H1 (cell line): ENCODE results near the gene RAB3B. TPM values are rescaled to one million over a fixed set of nuclear protein-coding genes. Genes with fewer than 3 reads are reported as not detected.

ENCODE experiments used
- CTCF ChIA-PET: fragments of 300-600 bp; sonication (Branson Sonifier 250); formaldehyde crosslinking; loops from one replicate; lab custom pipeline; 2021; ENCODE audit not compliant: partially characterized antibody; lab: Charles Lee
- POLR2A ChIA-PET: fragments of 300-600 bp; sonication (Branson Sonifier 250); formaldehyde crosslinking; loops from one replicate; lab custom pipeline; 2021; ENCODE audit warnings: inconsistent platforms; ENCODE audit not compliant: partially characterized antibody; lab: Charles Lee
- DNase-seq, 2 experiments: peaks; one replicate each; pipeline versions ENCODE4 v3.0.0 to v3.0.0-alpha.2; 2010 to 2022; ENCODE audit warnings: low spot score in 2 of 2, low read depth in 1 of 2, mixed read lengths in 1 of 2
- FAIRE-seq: peaks from 2 replicates; lab custom pipeline; 2011; peaks lifted over from hg19 to GRCh38; lab: Jason Lieb, UNC
- H2AFZ ChIP-seq: 2 replicates; pipeline ENCODE4 v1.8.1; 2012; ENCODE audit warnings: low read length, inconsistent platforms
- H2AK5ac ChIP-seq: 2 replicates; pipeline ENCODE4 v1.6.1; 2013; ENCODE audit warnings: low read depth, low read length
- H2BK120ac ChIP-seq: replicated peaks from 2 replicates; pipeline ENCODE3; 2013; ENCODE audit warnings: low read depth, low read length, inconsistent platforms
- H2BK12ac ChIP-seq: 2 replicates; pipeline ENCODE4 v1.6.1; 2013; ENCODE audit warnings: low read depth, low read length
- H2BK15ac ChIP-seq: 2 replicates; pipeline ENCODE4 v1.6.1; 2013; ENCODE audit warnings: low read length
- H2BK20ac ChIP-seq: 2 replicates; pipeline ENCODE4 v1.6.1; 2013; ENCODE audit warnings: low read length
- H2BK5ac ChIP-seq: 2 replicates; pipeline ENCODE4 v1.6.1; 2013; ENCODE audit warnings: low read depth, low read length
- H3K14ac ChIP-seq: 2 replicates; pipeline ENCODE4 v1.6.1; 2013; ENCODE audit warnings: inconsistent platforms; ENCODE audit not compliant: insufficient read length
- H3K18ac ChIP-seq: 2 replicates; pipeline ENCODE4 v1.6.1; 2013; ENCODE audit warnings: low read length; ENCODE audit errors: extremely low read depth
- H3K23ac ChIP-seq: 2 replicates; pipeline ENCODE4 v1.6.1; 2013; ENCODE audit warnings: inconsistent platforms; ENCODE audit not compliant: insufficient read length
- H3K23me2 ChIP-seq: 2 replicates; pipeline ENCODE4 v1.6.1; 2013; ENCODE audit warnings: low read depth, low read length
- H3K27ac ChIP-seq: 2 replicates; pipeline ENCODE4 v1.6.1; 2011; ENCODE audit warnings: low read depth, low read length, inconsistent platforms
- H3K27me3 ChIP-seq, 4 experiments: replicated peaks in 1 of 4; 1 replicate in 1 of 4; 2 replicates in 3 of 4; pipeline versions ENCODE4 v1.6.1 to v1.8.1; 2011 to 2013; ENCODE audit warnings: low read length in 3 of 4, mild to moderate bottlenecking in 3 of 4, inconsistent platforms in 2 of 4, mixed read lengths in 2 of 4, moderate library complexity in 1 of 4; ENCODE audit not compliant: control insufficient read depth in 3 of 4, insufficient read depth in 3 of 4; ENCODE audit errors: extremely low read depth in 1 of 4
- H3K36me3 ChIP-seq, 4 experiments: 2 replicates each; pipeline versions ENCODE4 v1.6.1 to v1.8.1; 2011 to 2013; ENCODE audit warnings: mild to moderate bottlenecking in 4 of 4, low read length in 3 of 4, moderate library complexity in 2 of 4, control low read depth in 1 of 4, inconsistent platforms in 1 of 4; ENCODE audit not compliant: insufficient read depth in 4 of 4, control insufficient read depth in 2 of 4
- H3K4ac ChIP-seq: replicated peaks from 2 replicates; pipeline ENCODE3; 2013; ENCODE audit warnings: low read length, low read depth, mixed read lengths, inconsistent platforms; ENCODE audit not compliant: insufficient read length
- H3K4me1 ChIP-seq, 4 experiments: replicated peaks in 1 of 4; 1 replicate in 1 of 4; 2 replicates in 3 of 4; pipeline versions ENCODE4 v1.6.1 to v1.8.1; 2011 to 2013; ENCODE audit warnings: low read length in 3 of 4, inconsistent platforms in 2 of 4, mixed read lengths in 1 of 4; ENCODE audit not compliant: insufficient read depth in 4 of 4, control insufficient read depth in 3 of 4
- H3K4me2 ChIP-seq, 2 experiments: 2 replicates each; pipeline versions ENCODE4 v1.6.1 to v1.8.1; 2011 to 2013; ENCODE audit warnings: low read depth in 2 of 2, low read length in 2 of 2, control low read depth in 1 of 2, inconsistent platforms in 1 of 2, mild to moderate bottlenecking in 1 of 2; ENCODE audit not compliant: insufficient read depth in 1 of 2
- H3K4me3 ChIP-seq, 4 experiments: fragments of 200-600, 300-600 bp in 1 of 4; sonication (generic), shearing (Covaris generic), sonication (Bioruptor Twin) in 1 of 4; 2 replicates each; pipeline versions ENCODE4 v1.5.1 to v1.8.1; 2011 to 2016; ENCODE audit warnings: low read length in 4 of 4, low read depth in 3 of 4, control low read depth in 2 of 4, inconsistent platforms in 2 of 4, mild to moderate bottlenecking in 2 of 4, mixed read lengths in 1 of 4, moderate library complexity in 1 of 4; ENCODE audit not compliant: insufficient read depth in 2 of 4; ENCODE audit errors: extremely low read depth in 1 of 4
- H3K56ac ChIP-seq: replicated peaks from 2 replicates; pipeline ENCODE3; 2013; ENCODE audit warnings: low read depth, mild to moderate bottlenecking, mixed read lengths, low read length, inconsistent platforms; ENCODE audit not compliant: insufficient read length
- H3K79me1 ChIP-seq: 2 replicates; pipeline ENCODE4 v1.6.1; 2013; ENCODE audit warnings: low read depth, low read length, control low read depth
- H3K79me2 ChIP-seq, 2 experiments: 2 replicates each; pipeline versions ENCODE4 v1.6.1 to v1.8.1; 2012 to 2013; ENCODE audit warnings: low read length in 2 of 2, mild to moderate bottlenecking in 2 of 2, inconsistent platforms in 1 of 2; ENCODE audit not compliant: insufficient read depth in 2 of 2, control insufficient read depth in 1 of 2
- H3K9ac ChIP-seq, 4 experiments: replicated peaks in 1 of 4; 1 replicate in 1 of 4; 2 replicates in 3 of 4; pipeline versions ENCODE4 v1.6.1 to v1.8.1; 2011 to 2013; ENCODE audit warnings: low read depth in 3 of 4, low read length in 3 of 4, control low read depth in 2 of 4, mild to moderate bottlenecking in 2 of 4, moderate library complexity in 2 of 4, inconsistent platforms in 1 of 4; ENCODE audit errors: extremely low read depth in 1 of 4
- H3K9me3 ChIP-seq, 2 experiments: 2 replicates each; pipeline versions ENCODE4 v1.6.1 to v1.8.1; 2012 to 2013; ENCODE audit warnings: mild to moderate bottlenecking in 2 of 2, moderate library complexity in 2 of 2, control low read depth in 1 of 2, inconsistent platforms in 1 of 2, low read depth in 1 of 2, low read length in 1 of 2, mixed read lengths in 1 of 2; ENCODE audit not compliant: insufficient read depth in 2 of 2
- H4K20me1 ChIP-seq, 2 experiments: replicated peaks in 1 of 2; 2 replicates each; pipeline versions ENCODE3 to v1.8.1; 2011 to 2013; ENCODE audit warnings: inconsistent platforms in 2 of 2, low read length in 2 of 2, mild to moderate bottlenecking in 1 of 2; ENCODE audit not compliant: insufficient read depth in 2 of 2, control insufficient read depth in 1 of 2
- H4K5ac ChIP-seq: 2 replicates; pipeline ENCODE4 v1.6.1; 2013; ENCODE audit warnings: low read length, low read depth, mixed read lengths, inconsistent platforms; ENCODE audit not compliant: insufficient read length
- H4K8ac ChIP-seq: 2 replicates; pipeline ENCODE4 v1.8.0; 2013; ENCODE audit warnings: mild to moderate bottlenecking, moderate library complexity, low read length, inconsistent platforms; ENCODE audit not compliant: insufficient read depth; ENCODE audit errors: extremely low read depth
- H4K91ac ChIP-seq: replicated peaks from 2 replicates; pipeline ENCODE3; 2013; ENCODE audit warnings: low read length, mixed read lengths, inconsistent platforms; ENCODE audit not compliant: insufficient read length
- CBX8 ChIP-seq: fragments of 300-800, 300-1000 bp; sonication (generic); IDR thresholded peaks from 2 replicates; pipeline ENCODE4 v1.7.1; 2016; ENCODE audit warnings: low read depth, low read length, borderline replicate concordance
- FOSL1 ChIP-seq: IDR thresholded peaks from 2 replicates; pipeline ENCODE4 v1.6.1; 2011; ENCODE audit warnings: mild to moderate bottlenecking, low read depth, low read length, moderate library complexity; ENCODE audit not compliant: insufficient read depth
- WGBS, 2 experiments: shearing (Covaris generic) in 1 of 2; methylation state at CpG; one replicate each; pipeline versions ENCODE4 v1.1.6 to v1.1.7; 2013 to 2015; ENCODE audit warnings: low lambda C conversion rate in 2 of 2, mixed read lengths in 2 of 2, inconsistent platforms in 1 of 2, low coverage in 1 of 2, missing lambda C conversion rate in 1 of 2; ENCODE audit not compliant: insufficient replicate concordance in 2 of 2, insufficient coverage in 1 of 2, insufficient read length in 1 of 2; ENCODE audit errors: extremely low coverage in 1 of 2, missing lambda C conversion rate in 1 of 2; 5-methylcytosine and 5-hydroxymethylcytosine counted together
- polyA plus RNA-seq, 7 experiments: library from polyadenylated mRNA; depleted of rRNA in 3 of 7; stranded (reverse) in 5 of 7; unstranded in 2 of 7; fragments of >200 nt in 5 of 7; fragments of 200-250 nt in 2 of 7; gene quantifications; 1 replicate in 5 of 7; 2 replicates in 1 of 7; 4 replicates in 1 of 7; pipeline versions ENCODE4 v1.2.1 to v1.2.3, GENCODE V29; 2011 to 2013; ENCODE audit warnings: missing spikeins in 2 of 7, mixed read lengths in 2 of 7
- total RNA-seq: library from RNA; stranded (reverse); fragmentation: NEBNext Ultra II Directional; extraction: Animal tissue kit (Norgen Biotek cat#: 25700); gene quantifications from 2 replicates; pipeline ENCODE4 v1.2.1, GENCODE V29; 2021

RAB3B gene
- total and polyA plus RNA-seq, 2 of the 8 experiments (the other 6 are each of a cell fraction or from before 2014, with no cell fraction given) = 12.5 to 36.8 TPM

GRCh38 chr1:51912881-51913280, 77.6 kb downstream of the RAB3B start:
- Histone ChIP-seq H2BK120ac (no peak overlapping the region), H2BK5ac (no peak overlapping the region), H3K36me3 (peaks cover 0 to 38% (median 10%) of the 10 kb centered on the region in 4 experiments), H3K4me3 (no peak overlapping the region), H3K23ac (no peak overlapping the region), H2BK12ac (no peak overlapping the region), H4K5ac (no peak overlapping the region), H2BK15ac (no peak overlapping the region), H3K79me2 (no peaks in the 10 kb centered on the region), H3K4ac (no peak overlapping the region), H3K56ac (no peak overlapping the region), H2BK20ac (no peak overlapping the region), H3K27ac (no peak overlapping the region), H2AFZ (no peak overlapping the region), H3K14ac (no peak overlapping the region), H3K79me1 (no peaks in the 10 kb centered on the region), H4K20me1 (no peaks in the 10 kb centered on the region), H3K4me2 (no peak overlapping the region), H4K91ac (no peak overlapping the region), H3K18ac (no peak overlapping the region), H3K27me3 (no peaks in the 10 kb centered on the region), H3K4me1 (peaks cover 2 to 16% (median 6%) of the 10 kb centered on the region in 4 experiments; a peak in 4 of 7 replicates), H3K9me3 (no peaks in the 10 kb centered on the region), H3K9ac (no peak overlapping the region), H2AK5ac (no peak overlapping the region), H3K23me2 (no peaks in the 10 kb centered on the region), H4K8ac (no peak overlapping the region)
- ChIA-PET CTCF (interaction anchor here (1.6 to 4.1 kb wide), 4 partner anchors 13 to 85 kb away, joined by 3 to 15 read pairs (median 10); no protein-coding TSS in a partner anchor), POLR2A (interaction anchor here (0.8 kb wide), 1 partner anchor 13 kb away, joined by 3 read pairs; no protein-coding TSS in a partner anchor)
- 94% methylated on average over 7 of the region's 7 CpGs; no CpG with 5 or more reads in 1 of the 2 experiments for WGBS, 2 experiments
- no peak for DNase-seq
- TF ChIP-seq FOSL1 (no peak), CBX8 (no peak)
- FAIRE-seq = no peak
